SK-N-SH treated with all-trans-retinoic acid at 6 μM for 48 hours (cell line): Measurements from ENCODE around the gene FNDC11.

Experiments used
- ATAC-seq: fragments of 200-7000 bp; cut with Tn5 transposase; 3 replicates; pipeline ENCODE4 v1.9.1; 2020; ENCODE audit warnings: mild to moderate bottlenecking, moderate library complexity
- ARNTL ChIP-seq: fragments of 450-650 bp; formaldehyde crosslinking; IDR thresholded peaks from 2 replicates; pipeline ENCODE4 v1.5.0; 2020; ENCODE audit warnings: low read depth, mild to moderate bottlenecking, moderate library complexity, borderline replicate concordance
- BACH2 ChIP-seq: fragments of 250-450 bp; sonication (Bioruptor Pico); IDR thresholded peaks from 2 replicates; pipeline ENCODE4 v1.9.0; 2021; ENCODE audit warnings: mild to moderate bottlenecking, borderline replicate concordance
- CREB5 ChIP-seq: fragments of 250-450 bp; sonication (Bioruptor Pico); IDR thresholded peaks from 2 replicates; pipeline ENCODE4 v1.5.1; 2020; ENCODE audit warnings: low read depth, mild to moderate bottlenecking, moderate library complexity
- CSDC2 ChIP-seq: fragments of 250-450 bp; sonication (Bioruptor Pico); IDR thresholded peaks from 2 replicates; pipeline ENCODE4 v1.5.0; 2020; ENCODE audit warnings: mild to moderate bottlenecking, moderate library complexity
- CSRNP3 ChIP-seq: fragments of 250-450 bp; sonication (Bioruptor Pico); IDR thresholded peaks from 2 replicates; pipeline ENCODE4 v1.5.1; 2021; ENCODE audit warnings: mild to moderate bottlenecking, moderate library complexity
- ESRRG ChIP-seq: fragments of 250-450 bp; sonication (Bioruptor Pico); IDR thresholded peaks from 2 replicates; pipeline ENCODE4 v1.6.1; 2021; ENCODE audit warnings: mild to moderate bottlenecking
- GLIS3 ChIP-seq: fragments of 250-450 bp; sonication (Bioruptor Pico); IDR thresholded peaks from 2 replicates; pipeline ENCODE4 v1.5.0; 2020; ENCODE audit warnings: mild to moderate bottlenecking, moderate library complexity
- OSR1 ChIP-seq: fragments of 250-450 bp; sonication (Bioruptor Pico); IDR thresholded peaks from 2 replicates; pipeline ENCODE4 v1.8.0; 2022; ENCODE audit warnings: moderate library complexity, mild to moderate bottlenecking, inconsistent platforms
- PATZ1 ChIP-seq: fragments of 250-450 bp; sonication (Bioruptor Pico); IDR thresholded peaks from 2 replicates; pipeline ENCODE4 v1.8.0; 2020; ENCODE audit warnings: mild to moderate bottlenecking, moderate library complexity, borderline replicate concordance
- POU6F1 ChIP-seq: fragments of 250-450 bp; sonication (Bioruptor Pico); IDR thresholded peaks from 2 replicates; pipeline ENCODE4 v1.8.0; 2021; ENCODE audit warnings: low read depth, mild to moderate bottlenecking, moderate library complexity, borderline replicate concordance
- PPARA ChIP-seq: fragments of 250-450 bp; sonication (Bioruptor Pico); IDR thresholded peaks from 2 replicates; pipeline ENCODE4 v1.5.0; 2020; ENCODE audit warnings: mild to moderate bottlenecking, borderline replicate concordance
- RARB ChIP-seq: fragments of 250-450 bp; sonication (Bioruptor Pico); IDR thresholded peaks from 2 replicates; pipeline ENCODE4 v1.8.0; 2021; ENCODE audit warnings: mild to moderate bottlenecking, moderate library complexity
- SNAI2 ChIP-seq: fragments of 250-450 bp; sonication (Bioruptor Pico); IDR thresholded peaks from 2 replicates; pipeline ENCODE4 v1.5.0; 2020; ENCODE audit warnings: mild to moderate bottlenecking, moderate library complexity
- TOX ChIP-seq: fragments of 250-450 bp; sonication (Bioruptor Pico); IDR thresholded peaks from 2 replicates; pipeline ENCODE4 v1.8.0; 2021; ENCODE audit warnings: mild to moderate bottlenecking, moderate library complexity, borderline replicate concordance
- TSHZ2 ChIP-seq: fragments of 250-450 bp; sonication (Bioruptor Pico); IDR thresholded peaks from 2 replicates; pipeline ENCODE4 v1.5.0; 2020; ENCODE audit warnings: mild to moderate bottlenecking, moderate library complexity
- ZC3H10 ChIP-seq: fragments of 250-450 bp; sonication (Bioruptor Pico); IDR thresholded peaks from 2 replicates; pipeline ENCODE4 v1.5.1; 2021; ENCODE audit warnings: mild to moderate bottlenecking, moderate library complexity
- ZNF565 ChIP-seq: fragments of 450-650 bp; formaldehyde crosslinking; conservative IDR thresholded peaks from 2 replicates; pipeline ENCODE4 v1.5.0; 2020; ENCODE audit warnings: low read depth, mild to moderate bottlenecking, moderate library complexity
- ZNF70 ChIP-seq: fragments of 450-650 bp; formaldehyde crosslinking; IDR thresholded peaks from 2 replicates; pipeline ENCODE4 v1.5.0; 2020; ENCODE audit warnings: mild to moderate bottlenecking, moderate library complexity
- ZNF8 ChIP-seq: fragments of 450-650 bp; formaldehyde crosslinking; IDR thresholded peaks from 2 replicates; pipeline ENCODE4 v1.5.0; 2020; ENCODE audit warnings: mild to moderate bottlenecking, moderate library complexity

Gene FNDC11

GRCh38 chr20:63586797-63587196 is 32.8 kb downstream of the FNDC11 start:
- TF ChIP-seq TSHZ2 (CRISPR knock-in tag) (no peak), CSDC2 (CRISPR knock-in tag) (no peak), ESRRG (CRISPR knock-in tag) (no peak), SNAI2 (CRISPR knock-in tag) (no peak), GLIS3 (CRISPR knock-in tag) (no peak), CREB5 (no peak), ARNTL (CRISPR knock-in tag) (no peak), RARB (CRISPR knock-in tag) (no peak), ZC3H10 (no peak), BACH2 (CRISPR knock-in tag) (no peak), ZNF70 (CRISPR knock-in tag) (no peak), TOX (CRISPR knock-in tag) (no peak), ZNF8 (CRISPR knock-in tag) (no peak), PPARA (CRISPR knock-in tag) (no peak), OSR1 (CRISPR knock-in tag) (no peak)
- TF ChIP-seq, all 23 proteins: peak for 0
- no peak for ATAC-seq

GRCh38 chr20:63587256-63587655 is 33.3 kb downstream of the FNDC11 start:
- TF ChIP-seq CSRNP3 (CRISPR knock-in tag) (no peak), ARNTL (CRISPR knock-in tag) (no peak), PPARA (CRISPR knock-in tag) (no peak), CREB5 (no peak), POU6F1 (CRISPR knock-in tag) (no peak)
- no peak for ATAC-seq

- no peak for ATAC-seq
- TF ChIP-seq OSR1 (CRISPR knock-in tag): no peak
- no peak for TF ChIP-seq PPARA (CRISPR knock-in tag)
- TF ChIP-seq ZNF565 (CRISPR knock-in tag): no peak
- no peak for TF ChIP-seq CSRNP3 (CRISPR knock-in tag)
- TF ChIP-seq ZC3H10: no peak
- TF ChIP-seq CREB5: no peak
- TF ChIP-seq ZNF70 (CRISPR knock-in tag): no peak
- no peak for TF ChIP-seq PATZ1
- TF ChIP-seq CSDC2 (CRISPR knock-in tag): no peak
- TF ChIP-seq SNAI2 (CRISPR knock-in tag): no peak
- no peak for TF ChIP-seq RARB (CRISPR knock-in tag)
- no peak for TF ChIP-seq TOX (CRISPR knock-in tag)
Measured at GRCh38 chr20:63587776-63588591, 34.0 kb downstream of the FNDC11 start.
